Ectodermal cell (in vitro differentiated cells): ENCODE measurements around the gene STRADB.
"Not testable (repeated sequence)": the region's sequence is repeated elsewhere in the genome, so short reads cannot be mapped to it uniquely, and the experiment has no call there.

ENCODE experiments used
- H3K27ac ChIP-seq: 2 replicates; pipeline ENCODE4 v1.7.0; 2013; ENCODE audit warnings: mild to moderate bottlenecking, low read depth, low read length; ENCODE audit not compliant: insufficient read depth, poor library complexity, severe bottlenecking
- H3K27me3 ChIP-seq: 2 replicates; pipeline ENCODE4 v1.7.0; 2013; ENCODE audit warnings: mild to moderate bottlenecking, low read length; ENCODE audit not compliant: insufficient read depth, control insufficient read depth, poor library complexity, severe bottlenecking
- H3K36me3 ChIP-seq: one replicate; pipeline ENCODE4 v1.7.0; 2013; ENCODE audit warnings: low read length; ENCODE audit not compliant: control insufficient read depth, insufficient read depth
- H3K4me1 ChIP-seq: one replicate; pipeline ENCODE4 v1.7.0; 2013; ENCODE audit warnings: low read length; ENCODE audit not compliant: control insufficient read depth, insufficient read depth
- H3K4me3 ChIP-seq: 2 replicates; pipeline ENCODE4 v1.7.0; 2013; ENCODE audit warnings: low read depth, low read length, control low read depth; ENCODE audit not compliant: insufficient read depth
- H3K9me3 ChIP-seq: 2 replicates; pipeline ENCODE4 v1.7.0; 2013; ENCODE audit warnings: mild to moderate bottlenecking, low read length, moderate library complexity; ENCODE audit not compliant: control insufficient read depth
- WGBS, 2 experiments: methylation state at CpG; one replicate each; pipeline ENCODE4 v1.1.7; 2013; ENCODE audit warnings: missing lambda C conversion rate in 2 of 2; 5-methylcytosine and 5-hydroxymethylcytosine counted together

STRADB gene

GRCh38 chr2:201413143-201413542 is 38.4 kb upstream of the STRADB start:
- WGBS, 2 experiments, result 0% methylated on average over 1 of the region's 2 CpGs; no CpG with 5 or more reads in 1 of the 2 experiments

GRCh38 chr2:201413552-201413951 is 38.0 kb upstream of the STRADB start:
- WGBS, 2 experiments, result 65 to 67% methylated on average over 4 of the region's 4 CpGs
- Histone ChIP-seq H3K9me3 (no peaks in the 10 kb centered on the region), H3K27me3 (no peaks in the 10 kb centered on the region), H3K27ac (no peak overlapping the region), H3K4me1 (no peaks in the 10 kb centered on the region), H3K4me3 (no peak overlapping the region), H3K36me3 (no peaks in the 10 kb centered on the region)

More at GRCh38 chr2:201413143-201413542, 38.4 kb upstream of the STRADB start:
- Histone ChIP-seq H3K27ac (no peak overlapping the region), H3K4me3 (no peak overlapping the region), H3K27me3 (no peaks in the 10 kb centered on the region), H3K36me3 (no peaks in the 10 kb centered on the region), H3K4me1 (no peaks in the 10 kb centered on the region), H3K9me3 (no peaks in the 10 kb centered on the region)

- no peak overlapping the region for H3K4me3 ChIP-seq
Observed at GRCh38 chr2:201414099-201415023, 37.2 kb upstream of the STRADB start.

GRCh38 chr2:201415149-201415548 is 36.4 kb upstream of the STRADB start:
- H3K4me1 ChIP-seq, result no peaks in the 10 kb centered on the region
- no peaks in the 10 kb centered on the region for H3K36me3 ChIP-seq
- no peak overlapping the region for H3K27ac ChIP-seq
- no peak overlapping the region for H3K4me3 ChIP-seq
- WGBS, 2 experiments, result 100% methylated on average over 1 of the region's 2 CpGs; no CpG with 5 or more reads in 1 of the 2 experiments
- no peaks in the 10 kb centered on the region for H3K27me3 ChIP-seq
- H3K9me3 ChIP-seq, result no peaks in the 10 kb centered on the region

More at GRCh38 chr2:201414099-201415023, 37.2 kb upstream of the STRADB start:
- H3K27me3 ChIP-seq, result no peaks in the 10 kb centered on the region
- no peak overlapping the region for H3K27ac ChIP-seq
- H3K9me3 ChIP-seq, result no peaks in the 10 kb centered on the region
- 80% methylated on average over 2 of the region's 3 CpGs; no CpG with 5 or more reads in 1 of the 2 experiments for WGBS, 2 experiments
- H3K4me1 ChIP-seq, result no peaks in the 10 kb centered on the region
- H3K36me3 ChIP-seq, result no peaks in the 10 kb centered on the region

GRCh38 chr2:201419057-201419635 is 32.4 kb upstream of the STRADB start:
- WGBS, 2 experiments, result 89 to 96% methylated on average over 3 of the region's 3 CpGs
- Histone ChIP-seq H3K36me3 (no peaks in the 10 kb centered on the region), H3K27me3 (no peaks in the 10 kb centered on the region), H3K4me1 (no peaks in the 10 kb centered on the region), H3K9me3 (no peaks in the 10 kb centered on the region), H3K4me3 (no peak overlapping the region), H3K27ac (no peak overlapping the region)

GRCh38 chr2:201419986-201420385 is 31.6 kb upstream of the STRADB start:
- H3K4me3 ChIP-seq, result no peak overlapping the region
- H3K9me3 ChIP-seq, result no peaks in the 10 kb centered on the region
- H3K27me3 ChIP-seq, result no peaks in the 10 kb centered on the region
- 95 to 98% methylated on average over 4 of the region's 4 CpGs for WGBS, 2 experiments
- H3K27ac ChIP-seq, result no peak overlapping the region
- H3K4me1 ChIP-seq, result no peaks in the 10 kb centered on the region
- no peaks in the 10 kb centered on the region for H3K36me3 ChIP-seq

- Histone ChIP-seq H3K27ac (no peak overlapping the region), H3K4me3 (no peak overlapping the region)
- WGBS, 2 experiments, result 92 to 96% methylated on average over 3 of the region's 3 CpGs
Observed at GRCh38 chr2:201420442-201421113, 31.0 kb upstream of the STRADB start.

GRCh38 chr2:201425952-201426351 is 25.6 kb upstream of the STRADB start:
- Histone ChIP-seq H3K4me3 (no peak overlapping the region), H3K27me3 (no peaks in the 10 kb centered on the region), H3K4me1 (no peaks in the 10 kb centered on the region), H3K36me3 (no peaks in the 10 kb centered on the region), H3K27ac (no peak overlapping the region), H3K9me3 (no peaks in the 10 kb centered on the region)
- 80 to 84% methylated on average over 9 of the region's 9 CpGs for WGBS, 2 experiments

More at GRCh38 chr2:201420442-201421113, 31.0 kb upstream of the STRADB start:
- Histone ChIP-seq H3K9me3 (no peaks in the 10 kb centered on the region), H3K4me1 (no peaks in the 10 kb centered on the region), H3K27me3 (no peaks in the 10 kb centered on the region), H3K36me3 (no peaks in the 10 kb centered on the region)

- H3K9me3 ChIP-seq, H3K27me3 ChIP-seq: not testable (repeated sequence)
Observed at GRCh38 chr2:201428366-201428765, 23.2 kb upstream of the STRADB start.

GRCh38 chr2:201429835-201430234 is 21.7 kb upstream of the STRADB start:
- H3K9me3 ChIP-seq, H3K27ac ChIP-seq, H3K36me3 ChIP-seq, H3K4me3 ChIP-seq, H3K4me1 ChIP-seq, H3K27me3 ChIP-seq: not testable (repeated sequence)
- 95 to 97% methylated on average over 6 of the region's 6 CpGs for WGBS, 2 experiments

More at GRCh38 chr2:201428366-201428765, 23.2 kb upstream of the STRADB start:
- not testable (repeated sequence) for H3K36me3 ChIP-seq, H3K4me3 ChIP-seq, H3K4me1 ChIP-seq, H3K27ac ChIP-seq
